Embryonic facial prominence (tissue), 1 donor: ENCODE results near the gene NMNAT2.
A peak's percentile ranks its signal among the peaks of the same experiment; 100 is the strongest.
"Not testable (repeated sequence)": the region's sequence is repeated elsewhere in the genome, so short reads cannot be mapped to it uniquely, and the experiment has no call there.

Experiments
- DNase-seq: peaks from one replicate; pipeline ENCODE4 v3.0.0-alpha.2; 2016; ENCODE audit errors: extremely low spot score

Gene NMNAT2

DNA sequence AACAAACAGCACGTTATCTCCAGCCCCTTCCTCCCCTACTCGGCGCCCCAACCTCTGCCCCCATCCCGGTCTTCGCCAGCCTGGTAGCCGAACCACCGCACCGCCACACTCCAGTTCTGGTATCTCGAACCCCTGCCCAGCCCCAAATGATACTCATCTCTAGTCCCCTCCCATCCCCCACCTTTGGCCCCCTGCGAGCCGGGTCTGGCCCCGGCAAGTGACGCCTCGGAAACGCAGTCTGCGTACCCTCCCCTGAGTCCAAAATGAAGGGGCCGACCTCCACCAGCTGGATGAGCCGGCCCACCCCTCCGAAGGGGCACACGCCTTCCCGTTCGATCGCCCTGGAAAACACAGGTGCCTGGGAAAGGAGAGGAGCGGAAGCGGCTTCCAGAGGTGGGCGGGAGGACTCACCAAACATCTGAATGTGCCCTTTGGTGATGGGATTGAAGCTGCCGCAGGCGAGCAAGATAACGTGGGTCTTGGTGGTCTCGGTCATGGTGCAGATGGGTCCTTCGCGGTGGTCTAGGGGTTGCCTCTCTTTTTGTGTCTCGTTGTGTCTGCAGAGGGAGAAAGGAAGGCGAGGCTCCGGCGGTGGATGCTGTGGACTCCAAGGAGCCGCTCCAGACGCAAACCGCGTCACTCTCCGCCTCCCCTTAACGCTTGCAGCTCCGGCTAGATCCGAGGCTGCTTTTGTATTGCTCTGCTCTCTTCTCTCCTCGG lies at the start of gene NMNAT2:
TSS of gene NMNAT2 (minus strand) at position 609 of the 720 bp plus-strand sequence. CDS start at position 496, 113 bp downstream.
- DNase-seq, result peak; percentile 29

DNA sequence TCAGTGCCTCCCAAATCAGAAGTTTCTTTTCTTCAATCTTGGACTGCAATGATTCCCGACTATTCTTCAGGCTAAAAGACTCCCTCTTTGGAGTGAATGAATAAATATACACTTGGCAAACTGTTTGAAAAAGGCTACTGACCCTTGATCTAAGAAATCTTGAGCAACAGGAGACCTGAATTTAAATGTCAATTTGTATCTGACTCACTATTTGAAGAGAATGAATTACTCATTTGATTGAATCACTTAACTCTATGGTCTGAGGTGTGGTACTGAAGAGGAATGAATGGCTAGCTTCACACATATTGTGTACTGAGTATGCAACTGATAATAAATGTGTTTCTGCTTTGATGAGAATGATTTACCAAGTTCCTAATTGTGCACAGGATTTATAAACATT lies 49.5 kb upstream of the NMNAT2 start:
- no peak for DNase-seq

GRCh38 chr1:183466781-183467180 lies 48.6 kb upstream of the NMNAT2 start:
- DNase-seq, result no peak

- DNase-seq, result no peak
Observed at GRCh38 chr1:183463566-183463965, 45.4 kb upstream of the NMNAT2 start.

GRCh38 chr1:183461350-183461749 lies 43.2 kb upstream of the NMNAT2 start:
- DNase-seq, result no peak

DNA sequence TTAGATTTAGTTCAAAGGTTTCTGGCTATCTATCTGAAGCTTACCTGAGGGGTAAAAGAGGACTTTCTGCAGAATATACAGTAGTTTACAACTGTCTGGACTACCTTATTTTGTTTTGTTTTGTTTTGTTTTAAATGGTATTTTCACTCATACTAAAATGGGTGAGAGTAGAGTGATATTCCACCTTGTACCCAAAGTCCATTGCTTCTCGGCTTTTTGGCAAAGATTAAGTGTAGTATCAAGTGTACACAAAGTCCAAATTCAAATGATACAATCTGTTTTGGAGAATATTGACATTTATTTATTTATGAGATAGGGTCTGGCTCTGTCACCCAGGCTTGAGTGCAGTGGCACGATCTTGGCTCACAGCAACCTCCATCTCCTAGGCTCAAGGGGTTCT lies 42.4 kb upstream of the NMNAT2 start:
- no peak for DNase-seq

DNA sequence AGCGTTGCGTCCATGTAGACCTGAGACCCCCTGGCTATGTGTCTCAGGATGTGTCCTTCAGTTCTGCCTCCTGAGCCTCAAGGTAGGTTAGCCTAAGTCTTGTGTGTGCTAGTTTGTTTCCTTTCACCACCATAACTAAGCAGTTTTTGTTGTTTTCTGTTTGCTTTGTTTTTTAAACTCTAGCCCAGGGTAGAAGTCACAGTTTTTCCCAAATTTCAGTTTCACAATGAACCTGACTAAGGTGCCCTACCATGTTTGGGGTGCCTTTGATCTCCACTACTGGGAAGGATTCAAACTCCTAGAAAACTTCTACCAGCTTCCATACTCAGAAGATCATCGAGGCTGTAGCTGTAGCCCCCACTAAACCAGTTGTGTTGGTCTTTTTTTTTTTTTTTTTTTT lies 39.3 kb upstream of the NMNAT2 start:
- no peak for DNase-seq

DNA sequence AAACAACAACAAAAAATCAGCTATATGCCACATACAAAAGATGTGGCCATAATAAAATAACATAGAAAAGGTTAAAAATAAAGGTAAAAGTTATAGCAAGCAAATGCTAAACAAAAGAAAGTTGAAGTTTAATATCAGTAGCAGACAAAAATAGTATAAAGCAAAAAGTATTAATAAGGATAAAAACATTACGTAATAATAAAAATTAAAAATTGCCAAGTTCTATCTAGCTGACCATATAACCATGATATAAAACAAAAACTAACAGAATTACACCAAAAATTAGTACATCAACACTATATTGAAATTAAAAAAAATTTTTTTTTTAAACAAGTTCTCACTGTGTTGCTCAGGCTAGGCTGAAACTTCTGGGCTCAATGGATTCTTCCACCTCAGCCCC lies 38.6 kb upstream of the NMNAT2 start:
- no peak for DNase-seq

DNA sequence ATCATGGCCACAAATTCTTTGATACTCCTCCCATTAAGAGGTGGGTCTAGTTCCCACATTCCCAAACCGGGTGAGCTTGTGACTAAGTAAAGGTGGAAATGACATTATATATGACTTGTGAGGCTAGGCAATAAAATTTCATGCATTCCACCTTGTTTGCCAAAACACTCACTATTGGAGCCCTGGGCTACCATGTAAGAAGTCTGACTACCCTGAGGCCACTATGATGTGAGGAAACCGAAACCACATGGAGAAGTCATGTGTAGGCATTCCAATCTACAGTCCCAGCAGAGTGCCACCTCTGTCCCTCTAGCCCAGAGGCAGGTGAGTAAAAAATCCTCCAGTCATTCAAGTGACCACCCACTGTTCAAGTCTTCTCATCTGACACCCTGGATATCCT lies 36.2 kb upstream of the NMNAT2 start:
- no peak for DNase-seq

GRCh38 chr1:183450093-183450492 lies 31.9 kb upstream of the NMNAT2 start:
- no peak for DNase-seq

GRCh38 chr1:183449223-183449770 lies 31.1 kb upstream of the NMNAT2 start:
- DNase-seq, result no peak

DNA sequence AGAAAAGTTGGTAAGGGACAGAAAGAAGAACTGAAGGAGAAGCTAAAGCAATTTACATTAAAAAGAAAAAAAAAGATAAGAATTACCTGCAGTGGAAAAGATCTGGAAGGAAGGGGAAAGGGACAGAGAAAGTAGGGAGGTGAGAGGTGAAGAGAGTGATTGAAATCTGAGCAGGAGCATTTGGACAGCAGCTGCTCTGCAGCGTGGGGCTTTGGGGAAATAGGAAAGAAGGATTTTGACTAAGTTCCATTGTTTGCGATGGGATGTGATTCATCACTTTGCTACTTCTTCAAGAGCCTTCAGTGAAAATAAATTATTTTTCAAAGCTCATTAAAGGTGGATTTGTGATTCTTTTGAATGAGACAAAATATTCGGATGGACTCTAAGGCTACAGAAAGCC lies 26.1 kb upstream of the NMNAT2 start:
- DNase-seq, result no peak

DNA sequence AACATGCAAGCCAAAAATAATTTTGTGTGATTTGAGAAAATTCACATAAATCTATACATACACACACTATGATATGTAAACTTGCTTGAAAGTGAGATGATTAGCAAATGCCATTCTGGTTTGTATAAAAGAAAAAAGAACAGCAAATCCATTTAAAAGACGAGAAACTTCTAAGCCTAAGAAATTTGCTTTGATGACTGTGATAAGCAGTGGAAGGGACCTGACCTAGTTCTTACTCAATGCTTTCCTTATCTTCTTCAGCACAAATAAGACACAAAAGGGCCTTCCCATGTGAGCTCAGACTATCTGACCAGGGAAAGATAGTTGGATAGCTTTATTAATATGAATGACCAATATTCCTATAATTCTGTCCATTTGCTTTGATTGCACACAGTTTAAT lies 25.3 kb upstream of the NMNAT2 start:
- DNase-seq, result no peak

GRCh38 chr1:183443011-183443410 lies 24.8 kb upstream of the NMNAT2 start:
- DNase-seq, result peak; percentile 33

DNA sequence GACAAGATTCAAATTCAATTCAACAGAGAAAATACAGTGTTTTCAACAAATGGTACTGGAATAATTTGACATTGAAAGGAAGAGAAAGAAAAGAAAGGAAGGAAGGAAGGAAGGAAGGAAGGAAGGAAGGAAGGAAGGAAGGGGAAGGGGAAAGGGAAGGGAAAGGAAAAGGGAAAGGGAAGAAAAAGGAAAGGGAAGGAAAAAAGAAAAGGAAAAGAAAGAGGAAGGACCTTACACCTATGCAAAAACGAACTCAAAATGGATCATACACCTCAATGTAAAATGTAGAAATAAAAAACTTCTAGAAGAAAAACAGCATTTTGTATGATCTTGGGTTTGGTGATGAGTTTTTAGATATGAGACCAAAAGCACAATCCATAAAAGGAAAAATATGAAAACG lies 19.9 kb upstream of the NMNAT2 start:
- DNase-seq, result no peak

- no peak for DNase-seq
Observed at GRCh38 chr1:183435497-183435896, 17.3 kb upstream of the NMNAT2 start.

DNA sequence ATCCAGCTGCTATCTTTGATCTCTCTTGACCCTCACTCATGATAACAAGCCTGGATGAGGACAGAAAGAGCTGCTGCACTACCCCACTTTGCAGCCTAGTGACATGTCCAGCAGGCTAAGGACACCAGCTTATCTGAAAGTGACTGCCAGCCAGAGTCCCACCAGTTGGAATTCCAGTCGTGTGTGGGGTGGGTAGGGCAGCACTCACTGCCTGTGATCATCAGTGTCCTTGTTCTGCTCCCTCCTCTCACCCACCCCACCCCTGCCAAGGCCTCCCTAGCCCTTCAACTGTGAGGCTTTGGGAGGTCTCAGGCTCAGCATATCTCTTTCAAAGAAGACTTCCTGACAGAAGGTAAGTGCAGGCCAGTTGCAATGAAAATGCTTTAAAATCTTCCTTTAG lies 15.5 kb upstream of the NMNAT2 start:
- DNase-seq, result no peak

- no peak for DNase-seq
Observed at GRCh38 chr1:183432548-183432875, 14.3 kb upstream of the NMNAT2 start.

- DNase-seq, result no peak
Observed at GRCh38 chr1:183431840-183432547, 13.8 kb upstream of the NMNAT2 start.

- not testable (repeated sequence) for DNase-seq
Observed at GRCh38 chr1:183427591-183427990, 9.4 kb upstream of the NMNAT2 start.

DNA sequence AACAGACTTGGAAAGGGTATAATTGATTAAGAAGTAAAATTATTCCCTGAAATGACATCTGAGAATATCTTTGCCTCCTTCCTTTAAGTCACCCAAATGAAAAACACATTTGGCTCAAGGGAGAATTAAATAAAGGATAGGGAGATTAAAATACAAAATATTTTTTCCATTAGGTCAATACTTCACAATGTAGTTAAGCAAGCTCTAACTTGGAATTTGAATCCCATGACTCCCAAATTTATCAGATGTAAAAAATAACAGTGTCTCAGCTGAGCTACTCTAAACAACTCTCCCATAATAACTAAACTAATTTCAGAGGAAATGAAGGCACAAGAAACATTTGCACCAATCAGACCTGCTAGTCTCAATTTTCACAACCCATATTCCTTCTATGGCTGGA lies 6.5 kb upstream of the NMNAT2 start:
- DNase-seq, result no peak

- no peak for DNase-seq
Observed at GRCh38 chr1:183423541-183423940, 5.4 kb upstream of the NMNAT2 start.

GRCh38 chr1:183419399-183419798 lies 1.2 kb upstream of the NMNAT2 start:
- no peak for DNase-seq
